WTC11 (cell line): ENCODE measurements around the gene BNIP1. TPM values are rescaled to one million over a fixed set of nuclear protein-coding genes. Genes with fewer than 3 reads are reported as not detected.

Experiments
- ATAC-seq: fragments of 200-7000 bp; cut with Tn5 transposase; 2 replicates; pipeline ENCODE4 v1.10.0; 2021; ENCODE audit warnings: mild to moderate bottlenecking, moderate library complexity
- CTCF ChIA-PET: fragments of 300-600 bp; sonication (Branson Sonifier 250); formaldehyde crosslinking; loops from one replicate; lab custom pipeline; 2021; ENCODE audit warnings: antibody characterized with exemption; lab: Charles Lee
- POLR2A ChIA-PET: fragments of 350-600 bp; sonication (Branson Sonifier 250); formaldehyde crosslinking; loops from one replicate; lab custom pipeline; 2021; ENCODE audit warnings: antibody characterized with exemption; lab: Charles Lee
- DNase-seq: peaks from one replicate; pipeline ENCODE4 v3.0.0; 2021; ENCODE audit warnings: low spot score
- H3K27ac Mint-ChIP-seq: 2 replicates; pipeline ENCODE4 v1.8.0; 2021; ENCODE audit warnings: mixed read lengths
- H3K27me3 Mint-ChIP-seq: 2 replicates; pipeline ENCODE4 v1.8.0; 2021; ENCODE audit warnings: low read depth, mild to moderate bottlenecking, moderate library complexity, mixed read lengths
- H3K36me3 Mint-ChIP-seq: 2 replicates; pipeline ENCODE4 v1.8.0; 2021; ENCODE audit warnings: mixed read lengths
- H3K4me1 Mint-ChIP-seq: 2 replicates; pipeline ENCODE4 v1.8.0; 2022; ENCODE audit warnings: mixed read lengths
- H3K4me3 Mint-ChIP-seq: 2 replicates; pipeline ENCODE4 v1.8.0; 2021; ENCODE audit warnings: mild to moderate bottlenecking, moderate library complexity, mixed read lengths
- H3K9me3 Mint-ChIP-seq: 2 replicates; pipeline ENCODE4 v1.8.0; 2021; ENCODE audit warnings: mixed read lengths
- ATF1 ChIP-seq: sonication (generic); formaldehyde crosslinking; IDR thresholded peaks from 2 replicates; pipeline ENCODE4 v1.8.1; 2023; ENCODE audit warnings: mild to moderate bottlenecking, moderate library complexity, missing genetic modification reagents
- ATF6 ChIP-seq: sonication (generic); formaldehyde crosslinking; IDR thresholded peaks from 2 replicates; pipeline ENCODE4 v1.8.1; 2023; ENCODE audit warnings: mild to moderate bottlenecking, missing genetic modification reagents
- CBFB ChIP-seq: sonication (generic); formaldehyde crosslinking; IDR thresholded peaks from 2 replicates; pipeline ENCODE4 v1.8.1; 2022; ENCODE audit warnings: mild to moderate bottlenecking, low read depth, missing genetic modification reagents
- CDX4 ChIP-seq: fragments of 250-450 bp; sonication (Bioruptor Pico); IDR thresholded peaks from 2 replicates; pipeline ENCODE4 v1.9.0; 2021; ENCODE audit warnings: moderate library complexity, mild to moderate bottlenecking, inconsistent platforms, borderline replicate concordance
- CREM ChIP-seq: sonication (generic); formaldehyde crosslinking; IDR thresholded peaks from 2 replicates; pipeline ENCODE4 v1.8.1; 2022; ENCODE audit warnings: mild to moderate bottlenecking, missing genetic modification reagents, moderate library complexity
- ERG ChIP-seq: fragments of 250-450 bp; sonication (Bioruptor Pico); IDR thresholded peaks from 2 replicates; pipeline ENCODE4 v1.8.0; 2021; ENCODE audit warnings: mild to moderate bottlenecking
- ETV6 ChIP-seq: sonication (generic); formaldehyde crosslinking; IDR thresholded peaks from 2 replicates; pipeline ENCODE4 v1.8.1; 2022; ENCODE audit warnings: mild to moderate bottlenecking, missing genetic modification reagents
- FOXP1 ChIP-seq: sonication (generic); formaldehyde crosslinking; IDR thresholded peaks from 2 replicates; pipeline ENCODE4 v1.8.0; 2022; ENCODE audit warnings: missing genetic modification reagents, mild to moderate bottlenecking, moderate library complexity, borderline replicate concordance
- GTF2I ChIP-seq: fragments of 250-450 bp; sonication (Bioruptor Pico); conservative IDR thresholded peaks from 2 replicates; pipeline ENCODE4 v1.4.0; 2021; ENCODE audit warnings: mild to moderate bottlenecking
- HMGA2 ChIP-seq: fragments of 250-450 bp; sonication (Bioruptor Pico); IDR thresholded peaks from 2 replicates; pipeline ENCODE4 v1.4.0; 2021; ENCODE audit warnings: mild to moderate bottlenecking, moderate library complexity
- KAT7 ChIP-seq: sonication (generic); formaldehyde crosslinking; IDR thresholded peaks from 2 replicates; pipeline ENCODE4 v1.8.1; 2023; ENCODE audit warnings: missing genetic modification reagents, mild to moderate bottlenecking, borderline replicate concordance
- MXD4 ChIP-seq: fragments of 250-450 bp; sonication (Bioruptor Pico); IDR thresholded peaks from 2 replicates; pipeline ENCODE4 v1.8.0; 2021; ENCODE audit warnings: mild to moderate bottlenecking, moderate library complexity, borderline replicate concordance
- MYBL2 ChIP-seq: sonication (generic); formaldehyde crosslinking; IDR thresholded peaks from 2 replicates; pipeline ENCODE4 v1.8.1; 2023; ENCODE audit warnings: mild to moderate bottlenecking, moderate library complexity, missing genetic modification reagents
- NFE2L1 ChIP-seq: sonication (generic); formaldehyde crosslinking; IDR thresholded peaks from 2 replicates; pipeline ENCODE4 v1.8.1; 2023; ENCODE audit warnings: missing genetic modification reagents
- NR1H2 ChIP-seq: sonication (generic); formaldehyde crosslinking; IDR thresholded peaks from 2 replicates; pipeline ENCODE4 v1.9.0; 2021; ENCODE audit warnings: mild to moderate bottlenecking, moderate library complexity, missing genetic modification reagents
- PREB ChIP-seq: sonication (generic); formaldehyde crosslinking; IDR thresholded peaks from 2 replicates; pipeline ENCODE4 v1.8.1; 2022; ENCODE audit warnings: mild to moderate bottlenecking, missing genetic modification reagents, moderate library complexity, borderline replicate concordance
- RELA ChIP-seq: sonication (generic); formaldehyde crosslinking; IDR thresholded peaks from 2 replicates; pipeline ENCODE4 v1.8.1; 2022; ENCODE audit warnings: missing genetic modification reagents, mild to moderate bottlenecking, borderline replicate concordance
- RORB ChIP-seq: fragments of 250-450 bp; sonication (Bioruptor Pico); IDR thresholded peaks from 2 replicates; pipeline ENCODE4 v1.9.0; 2021; ENCODE audit warnings: mild to moderate bottlenecking
- SMAD3 ChIP-seq: sonication (generic); formaldehyde crosslinking; IDR thresholded peaks from 2 replicates; pipeline ENCODE4 v1.8.0; 2022; ENCODE audit warnings: missing genetic modification reagents, mild to moderate bottlenecking, borderline replicate concordance
- TCF7 ChIP-seq: sonication (generic); formaldehyde crosslinking; IDR thresholded peaks from 2 replicates; pipeline ENCODE4 v1.8.0; 2022; ENCODE audit warnings: mild to moderate bottlenecking, low read depth, missing genetic modification reagents, moderate library complexity
- TEAD1 ChIP-seq: sonication (generic); formaldehyde crosslinking; IDR thresholded peaks from 2 replicates; pipeline ENCODE4 v1.8.0; 2022; ENCODE audit warnings: mild to moderate bottlenecking, missing genetic modification reagents
- ZNF121 ChIP-seq: sonication (generic); formaldehyde crosslinking; IDR thresholded peaks from 2 replicates; pipeline ENCODE4 v1.8.0; 2023; ENCODE audit warnings: missing genetic modification reagents
- ZNF138 ChIP-seq: sonication (generic); formaldehyde crosslinking; conservative IDR thresholded peaks from 2 replicates; pipeline ENCODE4 v1.8.1; 2022; ENCODE audit warnings: mild to moderate bottlenecking, moderate library complexity, missing genetic modification reagents
- ZNF232 ChIP-seq: sonication (generic); formaldehyde crosslinking; IDR thresholded peaks from 2 replicates; pipeline ENCODE4 v1.8.0; 2022; ENCODE audit warnings: mild to moderate bottlenecking, missing genetic modification reagents
- ZNF317 ChIP-seq: sonication (generic); formaldehyde crosslinking; IDR thresholded peaks from 2 replicates; pipeline ENCODE4 v1.8.1; 2023; ENCODE audit warnings: low read depth, mild to moderate bottlenecking, moderate library complexity, missing genetic modification reagents, borderline replicate concordance
- ZNF416 ChIP-seq: fragments of 250-450 bp; sonication (Bioruptor Pico); IDR thresholded peaks from 2 replicates; pipeline ENCODE4 v1.9.0; 2021; ENCODE audit warnings: mild to moderate bottlenecking, inconsistent platforms
- total RNA-seq: library from RNA; stranded (reverse); gene quantifications from 3 replicates; pipeline ENCODE4 v1.2.3, GENCODE V29; 2021
- TF ChIP-seq, protein P1 (sequence below): sonication (generic); formaldehyde crosslinking; IDR thresholded peaks from 2 replicates; pipeline ENCODE4 v1.8.0; 2022; ENCODE audit warnings: missing genetic modification reagents
- TF ChIP-seq, protein P2 (sequence below): sonication (generic); formaldehyde crosslinking; IDR thresholded peaks from 2 replicates; pipeline ENCODE4 v1.8.0; 2022; ENCODE audit warnings: mild to moderate bottlenecking, missing genetic modification reagents

Gene BNIP1
- total RNA-seq, 1 experiment from 2014 or later: 15.4 TPM

DNA sequence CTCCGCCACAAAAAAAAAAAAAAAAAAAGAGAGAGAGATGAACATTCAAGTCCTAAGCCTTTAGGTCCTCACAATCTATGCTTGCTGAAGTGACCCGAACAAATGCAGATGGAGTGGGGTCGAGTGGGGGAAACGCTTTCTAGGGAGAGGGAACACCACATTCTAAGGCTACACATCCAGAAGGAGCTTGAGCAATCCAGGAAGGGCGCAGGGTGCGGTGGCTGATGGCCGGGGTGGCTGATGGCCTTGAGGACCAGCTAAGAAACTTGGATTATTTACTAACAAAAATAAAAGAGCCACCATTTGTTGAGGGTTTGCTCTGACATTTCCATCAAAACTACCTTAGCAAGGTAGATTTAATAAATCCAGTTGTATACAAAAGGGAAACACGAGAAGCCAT is 764 bp upstream of the BNIP1 start (continued):
- TF ChIP-seq ATF1 (no peak), RELA (no peak), ZNF317 (CRISPR knock-in tag) (no peak), ATF6 (no peak), ZNF138 (CRISPR knock-in tag) (no peak), NR1H2 (CRISPR knock-in tag) (no peak), GTF2I (no peak), RORB (CRISPR knock-in tag) (no peak), PREB (no peak), NFE2L1 (CRISPR knock-in tag) (no peak)
- TF ChIP-seq, protein P1, sequence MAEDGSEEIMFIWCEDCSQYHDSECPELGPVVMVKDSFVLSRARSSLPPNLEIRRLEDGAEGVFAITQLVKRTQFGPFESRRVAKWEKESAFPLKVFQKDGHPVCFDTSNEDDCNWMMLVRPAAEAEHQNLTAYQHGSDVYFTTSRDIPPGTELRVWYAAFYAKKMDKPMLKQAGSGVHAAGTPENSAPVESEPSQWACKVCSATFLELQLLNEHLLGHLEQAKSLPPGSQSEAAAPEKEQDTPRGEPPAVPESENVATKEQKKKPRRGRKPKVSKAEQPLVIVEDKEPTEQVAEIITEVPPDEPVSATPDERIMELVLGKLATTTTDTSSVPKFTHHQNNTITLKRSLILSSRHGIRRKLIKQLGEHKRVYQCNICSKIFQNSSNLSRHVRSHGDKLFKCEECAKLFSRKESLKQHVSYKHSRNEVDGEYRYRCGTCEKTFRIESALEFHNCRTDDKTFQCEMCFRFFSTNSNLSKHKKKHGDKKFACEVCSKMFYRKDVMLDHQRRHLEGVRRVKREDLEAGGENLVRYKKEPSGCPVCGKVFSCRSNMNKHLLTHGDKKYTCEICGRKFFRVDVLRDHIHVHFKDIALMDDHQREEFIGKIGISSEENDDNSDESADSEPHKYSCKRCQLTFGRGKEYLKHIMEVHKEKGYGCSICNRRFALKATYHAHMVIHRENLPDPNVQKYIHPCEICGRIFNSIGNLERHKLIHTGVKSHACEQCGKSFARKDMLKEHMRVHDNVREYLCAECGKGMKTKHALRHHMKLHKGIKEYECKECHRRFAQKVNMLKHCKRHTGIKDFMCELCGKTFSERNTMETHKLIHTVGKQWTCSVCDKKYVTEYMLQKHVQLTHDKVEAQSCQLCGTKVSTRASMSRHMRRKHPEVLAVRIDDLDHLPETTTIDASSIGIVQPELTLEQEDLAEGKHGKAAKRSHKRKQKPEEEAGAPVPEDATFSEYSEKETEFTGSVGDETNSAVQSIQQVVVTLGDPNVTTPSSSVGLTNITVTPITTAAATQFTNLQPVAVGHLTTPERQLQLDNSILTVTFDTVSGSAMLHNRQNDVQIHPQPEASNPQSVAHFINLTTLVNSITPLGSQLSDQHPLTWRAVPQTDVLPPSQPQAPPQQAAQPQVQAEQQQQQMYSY (CRISPR knock-in tag): no peak
- TF ChIP-seq, all 79 proteins: peak for 0

DNA sequence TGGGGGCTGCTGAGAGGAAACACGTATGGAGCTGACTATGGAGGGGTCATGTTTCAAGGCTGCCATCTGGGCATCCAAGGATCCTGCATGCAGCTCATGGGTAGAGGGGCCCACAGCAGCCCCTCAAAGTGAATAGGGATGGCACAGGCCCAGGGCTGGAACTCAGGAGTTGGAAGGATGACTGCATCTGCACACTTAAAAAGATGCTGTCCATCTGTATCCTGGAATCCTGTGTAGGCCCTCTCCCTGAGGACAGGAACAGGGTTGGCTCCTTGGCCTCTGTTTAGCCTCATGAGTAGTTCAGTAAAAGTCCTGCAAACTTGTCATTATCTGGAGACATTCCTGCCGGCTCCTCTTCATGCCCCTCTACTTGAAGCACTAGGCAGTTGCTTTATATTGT is 4.0 kb downstream of the BNIP1 start:
- TF ChIP-seq ETV6 (CRISPR knock-in tag) (no peak), MYBL2 (CRISPR knock-in tag) (no peak), FOXP1 (no peak), TCF7 (CRISPR knock-in tag) (no peak), ZNF121 (no peak), TEAD1 (CRISPR knock-in tag) (no peak), ERG (no peak)
- H3K36me3 Mint-ChIP-seq: peaks cover 36% of the 10 kb centered on the region
- H3K27ac Mint-ChIP-seq: no peak overlapping the region
- H3K4me1 Mint-ChIP-seq: peaks cover 3% of the 10 kb centered on the region
- ChIA-PET POLR2A (no interaction called here), CTCF (no interaction called here)
- no peaks in the 10 kb centered on the region for H3K27me3 Mint-ChIP-seq
- ATAC-seq (no peak), DNase-seq (no peak)
- H3K4me3 Mint-ChIP-seq: no peak overlapping the region
- H3K9me3 Mint-ChIP-seq: peaks cover 5% of the 10 kb centered on the region; the same call in 1 of the 2 replicates

GRCh38 chr5:173152547-173152946 is 8.2 kb downstream of the BNIP1 start:
- H3K36me3 Mint-ChIP-seq: peaks cover 39% of the 10 kb centered on the region
- no peak overlapping the region for H3K27ac Mint-ChIP-seq
- no peak overlapping the region for H3K4me3 Mint-ChIP-seq
- no peaks in the 10 kb centered on the region for H3K27me3 Mint-ChIP-seq
- peaks cover 5% of the 10 kb centered on the region; the same call in 1 of the 2 replicates for H3K9me3 Mint-ChIP-seq
- DNase-seq (no peak), ATAC-seq (no peak)
- ChIA-PET CTCF (no interaction called here), POLR2A (no interaction called here)
- no peaks in the 10 kb centered on the region for H3K4me1 Mint-ChIP-seq
- no peak for TF ChIP-seq ZNF416 (CRISPR knock-in tag)
- TF ChIP-seq, protein P2, sequence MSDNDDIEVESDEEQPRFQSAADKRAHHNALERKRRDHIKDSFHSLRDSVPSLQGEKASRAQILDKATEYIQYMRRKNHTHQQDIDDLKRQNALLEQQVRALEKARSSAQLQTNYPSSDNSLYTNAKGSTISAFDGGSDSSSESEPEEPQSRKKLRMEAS (CRISPR knock-in tag): no peak
- no peak for TF ChIP-seq GTF2I
- TF ChIP-seq CDX4 (CRISPR knock-in tag): no peak
- TF ChIP-seq NFE2L1 (CRISPR knock-in tag): no peak
- no peak for TF ChIP-seq MYBL2 (CRISPR knock-in tag)
- TF ChIP-seq MXD4 (CRISPR knock-in tag): no peak
- TF ChIP-seq CBFB (CRISPR knock-in tag): no peak
- TF ChIP-seq CREM (CRISPR knock-in tag): no peak
- no peak for TF ChIP-seq KAT7 (CRISPR knock-in tag)
- TF ChIP-seq HMGA2 (CRISPR knock-in tag): no peak
- no peak for TF ChIP-seq ZNF232 (CRISPR knock-in tag)
- no peak for TF ChIP-seq SMAD3 (CRISPR knock-in tag)
- TF ChIP-seq FOXP1: no peak
